ENCODE data around the gene TMEM165.

The TMEM165 gene

GRCh38 chr4:55378617-55379467, 16.9 kb upstream of the TMEM165 start:
- Histone ChIP-seq H3K4me1 (no peaks in the 10 kb centered on the region), H3K9me3 (no peaks in the 10 kb centered on the region), H3K36me3 (no peaks in the 10 kb centered on the region), H3K4me3 (ENCODE audit: low read depth, low read length) (no peak overlapping the region), H3K27me3 (no peaks in the 10 kb centered on the region)
- peak; percentile 12 for DNase-seq
- no peak for TF ChIP-seq CTCF (IDR thresholded peaks at IDR 0.05; ENCODE audit: low read depth, low read length)

- DNase-seq = no peak
- no peak for TF ChIP-seq CTCF (IDR thresholded peaks at IDR 0.05; ENCODE audit: low read depth, low read length)
- Histone ChIP-seq H3K9me3 (no peaks in the 10 kb centered on the region), H3K36me3 (no peaks in the 10 kb centered on the region), H3K27me3 (no peaks in the 10 kb centered on the region), H3K4me1 (no peaks in the 10 kb centered on the region), H3K4me3 (ENCODE audit: low read depth, low read length) (no peak overlapping the region)
Measured at GRCh38 chr4:55380576-55380975, 15.2 kb upstream of the TMEM165 start.

GRCh38 chr4:55381502-55381901, 14.3 kb upstream of the TMEM165 start:
- H3K27me3 ChIP-seq = no peaks in the 10 kb centered on the region
- no peaks in the 10 kb centered on the region for H3K9me3 ChIP-seq
- no peak for DNase-seq
- no peaks in the 10 kb centered on the region for H3K36me3 ChIP-seq
- TF ChIP-seq CTCF (IDR thresholded peaks at IDR 0.05; ENCODE audit: low read depth, low read length) = no peak
- no peak overlapping the region for H3K4me3 ChIP-seq (ENCODE audit: low read depth, low read length)
- H3K4me1 ChIP-seq = peaks cover 4% of the 10 kb centered on the region

- H3K4me3 ChIP-seq (ENCODE audit: low read depth, low read length) = no peak overlapping the region
- H3K36me3 ChIP-seq = no peaks in the 10 kb centered on the region
- H3K4me1 ChIP-seq = peaks cover 4% of the 10 kb centered on the region
- no peak for DNase-seq
- no peaks in the 10 kb centered on the region for H3K27me3 ChIP-seq
- H3K9me3 ChIP-seq = no peaks in the 10 kb centered on the region
- TF ChIP-seq CTCF (IDR thresholded peaks at IDR 0.05; ENCODE audit: low read depth, low read length) = no peak
Measured at GRCh38 chr4:55382488-55383003, 13.2 kb upstream of the TMEM165 start.

GRCh38 chr4:55385201-55385649, 10.5 kb upstream of the TMEM165 start:
- no peak for DNase-seq

More at GRCh38 chr4:55385201-55385649, 10.5 kb upstream of the TMEM165 start:
- no peak for TF ChIP-seq CTCF (IDR thresholded peaks at IDR 0.05; ENCODE audit: low read depth, low read length)
- H3K9me3 ChIP-seq = no peaks in the 10 kb centered on the region
- peaks cover 4% of the 10 kb centered on the region for H3K4me1 ChIP-seq
- H3K27me3 ChIP-seq = no peaks in the 10 kb centered on the region
- no peaks in the 10 kb centered on the region for H3K36me3 ChIP-seq
- no peak overlapping the region for H3K4me3 ChIP-seq (ENCODE audit: low read depth, low read length)

Data from BE2C (cell line).